ENCODE data around the gene SUCO. TPM values are rescaled to one million over a fixed set of nuclear protein-coding genes. Genes with fewer than 3 reads are reported as not detected.

The SUCO gene
- total RNA-seq, 4 donors from 2014 or later: 39.6 to 61.8 (median 44.5) TPM

DNA sequence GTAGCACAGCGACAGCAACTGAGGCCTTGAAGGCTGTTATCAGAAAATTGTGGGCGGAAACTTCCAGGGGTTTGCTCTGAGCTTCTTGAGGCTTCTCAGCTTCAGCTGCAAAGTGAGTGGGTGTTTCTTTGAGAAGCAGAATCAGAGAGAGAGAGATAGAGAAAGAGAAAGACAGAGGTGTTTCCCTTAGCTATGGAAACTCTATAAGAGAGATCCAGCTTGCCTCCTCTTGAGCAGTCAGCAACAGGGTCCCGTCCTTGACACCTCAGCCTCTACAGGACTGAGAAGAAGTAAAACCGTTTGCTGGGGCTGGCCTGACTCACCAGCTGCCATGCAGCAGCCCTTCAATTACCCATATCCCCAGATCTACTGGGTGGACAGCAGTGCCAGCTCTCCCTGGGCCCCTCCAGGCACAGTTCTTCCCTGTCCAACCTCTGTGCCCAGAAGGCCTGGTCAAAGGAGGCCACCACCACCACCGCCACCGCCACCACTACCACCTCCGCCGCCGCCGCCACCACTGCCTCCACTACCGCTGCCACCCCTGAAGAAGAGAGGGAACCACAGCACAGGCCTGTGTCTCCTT lies 126.0 kb downstream of the SUCO start, which contains the start of gene FASLG:
TSS of gene FASLG (plus strand) at position 233 of the 583 bp plus-strand sequence. CDS start at position 332, 99 bp downstream.
- DNase-seq (ENCODE audit: low spot score) (no peak), ATAC-seq (ENCODE audit: low FRiP score) (peak; percentile 8)
- TF ChIP-seq, protein P1, sequence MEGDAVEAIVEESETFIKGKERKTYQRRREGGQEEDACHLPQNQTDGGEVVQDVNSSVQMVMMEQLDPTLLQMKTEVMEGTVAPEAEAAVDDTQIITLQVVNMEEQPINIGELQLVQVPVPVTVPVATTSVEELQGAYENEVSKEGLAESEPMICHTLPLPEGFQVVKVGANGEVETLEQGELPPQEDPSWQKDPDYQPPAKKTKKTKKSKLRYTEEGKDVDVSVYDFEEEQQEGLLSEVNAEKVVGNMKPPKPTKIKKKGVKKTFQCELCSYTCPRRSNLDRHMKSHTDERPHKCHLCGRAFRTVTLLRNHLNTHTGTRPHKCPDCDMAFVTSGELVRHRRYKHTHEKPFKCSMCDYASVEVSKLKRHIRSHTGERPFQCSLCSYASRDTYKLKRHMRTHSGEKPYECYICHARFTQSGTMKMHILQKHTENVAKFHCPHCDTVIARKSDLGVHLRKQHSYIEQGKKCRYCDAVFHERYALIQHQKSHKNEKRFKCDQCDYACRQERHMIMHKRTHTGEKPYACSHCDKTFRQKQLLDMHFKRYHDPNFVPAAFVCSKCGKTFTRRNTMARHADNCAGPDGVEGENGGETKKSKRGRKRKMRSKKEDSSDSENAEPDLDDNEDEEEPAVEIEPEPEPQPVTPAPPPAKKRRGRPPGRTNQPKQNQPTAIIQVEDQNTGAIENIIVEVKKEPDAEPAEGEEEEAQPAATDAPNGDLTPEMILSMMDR (IDR thresholded peaks at IDR 0.05): no peak

DNA sequence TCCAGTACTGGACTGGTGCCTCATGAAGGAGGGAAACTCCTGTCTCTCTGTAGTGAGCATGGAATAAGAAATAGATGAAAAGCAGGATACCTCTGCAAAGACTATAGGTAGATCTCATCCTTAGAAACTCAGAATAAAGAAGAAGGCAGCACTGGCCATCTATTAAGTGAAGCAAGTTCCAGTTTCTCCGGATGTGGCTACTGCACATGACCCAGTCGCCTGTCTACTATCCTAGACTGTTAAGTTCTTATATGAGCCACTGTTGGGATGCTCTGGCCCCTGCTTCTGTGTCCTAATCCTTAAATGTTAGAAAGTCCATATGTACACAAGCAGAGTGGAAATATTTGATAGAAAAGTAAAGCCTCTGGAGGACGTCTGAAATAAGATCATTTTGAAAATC lies 128.2 kb downstream of the SUCO start:
- TF ChIP-seq, protein P1 (IDR thresholded peaks at IDR 0.05): no peak
- DNase-seq (ENCODE audit: low spot score) (no peak), ATAC-seq (ENCODE audit: low FRiP score) (no peak)

Small RNA genes within 50 kb of the gene (small RNA-seq; reads per million reads assigned to genes)
- gene RNU6-693P: not detected

Other genes starting within 250 kb of the SUCO start
- gene C1orf105, start 112.5 kb upstream of the SUCO start, total RNA-seq: not detected
- 10 to 100 TPM; 12.6 to 20.2 (median 19.5) TPM for gene PIGC, start 89.1 kb upstream of the SUCO start, total RNA-seq
- under 1 TPM in 2 of 4 donors, not detected in 2; 0.24 to 0.31 TPM for gene FASLG, start 126.0 kb downstream of the SUCO start, total RNA-seq

Measured in omental fat pad (tissue), 4 donors.